T-helper 1 cell treated with Interleukin-12 subunit alpha and Interleukin-12 subunit beta and Interleukin-4 antibody, amounts not matched to agents 30 ng/mL and 1 ng/mL, for 36 hours (primary cell): ENCODE data around the gene CSF3R. TPM values are rescaled to one million over a fixed set of nuclear protein-coding genes. Genes with fewer than 3 reads are reported as not detected.
"Not testable (repeated sequence)": the region's sequence is repeated elsewhere in the genome, so short reads cannot be mapped to it uniquely, and the experiment has no call there.

Experiments
- intact Hi-C: fragments of 100-400 bp; cut with micrococcal nuclease; formaldehyde crosslinking; loops from one replicate; pipeline ENCODE4 v1.15.1; 2024
- total RNA-seq: library from RNA; stranded (reverse); gene quantifications from 2 replicates; pipeline ENCODE4 v1.2.3, GENCODE V29; 2022

Gene CSF3R
- total RNA-seq, 1 donor from 2014 or later, result 1.1 TPM

- intact Hi-C loops, result no loop called here
Measured at GRCh38 chr1:36513676-36514473, 31.2 kb upstream of the CSF3R start.

- intact Hi-C loops, result no loop called here
Measured at GRCh38 chr1:36512842-36513241, 30.1 kb upstream of the CSF3R start.

- intact Hi-C loops, result no loop called here
Measured at GRCh38 chr1:36511804-36512798, 29.4 kb upstream of the CSF3R start.

- intact Hi-C loops, result not testable (repeated sequence)
Measured at GRCh38 chr1:36511220-36511619, 28.5 kb upstream of the CSF3R start.

- intact Hi-C loops, result no loop called here
Measured at GRCh38 chr1:36510418-36510817, 27.7 kb upstream of the CSF3R start.

GRCh38 chr1:36508257-36508656 lies 25.5 kb upstream of the CSF3R start:
- intact Hi-C loops, result no loop called here

- intact Hi-C loops, result no loop called here
Measured at GRCh38 chr1:36506276-36506920, 23.7 kb upstream of the CSF3R start.

GRCh38 chr1:36503733-36504132 lies 21.0 kb upstream of the CSF3R start:
- intact Hi-C loops, result no loop called here

GRCh38 chr1:36503159-36503558 lies 20.4 kb upstream of the CSF3R start:
- intact Hi-C loops, result no loop called here

GRCh38 chr1:36502616-36503015 lies 19.9 kb upstream of the CSF3R start:
- intact Hi-C loops, result no loop called here

GRCh38 chr1:36501911-36502310 lies 19.2 kb upstream of the CSF3R start:
- intact Hi-C loops, result not testable (repeated sequence)

GRCh38 chr1:36497207-36497606 lies 14.5 kb upstream of the CSF3R start:
- intact Hi-C loops, result no loop called here

GRCh38 chr1:36494971-36495370 lies 12.3 kb upstream of the CSF3R start:
- intact Hi-C loops, result no loop called here

GRCh38 chr1:36493524-36493923 lies 10.8 kb upstream of the CSF3R start:
- intact Hi-C loops, result no loop called here

GRCh38 chr1:36492491-36492890 lies 9.8 kb upstream of the CSF3R start:
- intact Hi-C loops, result no loop called here

GRCh38 chr1:36489258-36490051 lies 6.7 kb upstream of the CSF3R start:
- intact Hi-C loops, result not testable (repeated sequence)

- intact Hi-C loops, result no loop called here
Measured at GRCh38 chr1:36487906-36488305, 5.2 kb upstream of the CSF3R start.

- intact Hi-C loops, result not testable (repeated sequence)
Measured at GRCh38 chr1:36487336-36487725, 4.6 kb upstream of the CSF3R start.

- intact Hi-C loops, result no loop called here
Measured at GRCh38 chr1:36486439-36487335, 4.0 kb upstream of the CSF3R start.

GRCh38 chr1:36486093-36486438 lies 3.4 kb upstream of the CSF3R start:
- intact Hi-C loops, result no loop called here
